HepG2 (cell line): ENCODE measurements around the gene TAF6L. TPM values are rescaled to one million over a fixed set of nuclear protein-coding genes. Genes with fewer than 3 reads are reported as not detected.

Source experiments
- DR1 ChIP-seq: sonication (generic); formaldehyde crosslinking; IDR thresholded peaks from 2 replicates; pipeline ENCODE4 v1.8.0; 2021; ENCODE audit warnings: mild to moderate bottlenecking, missing genetic modification reagents, inconsistent platforms
- FOXK2 ChIP-seq: fragments of 450-650 bp; IDR thresholded peaks from 2 replicates; pipeline ENCODE4 v1.6.1; 2016
- FUBP1 ChIP-seq: sonication (generic); formaldehyde crosslinking; IDR thresholded peaks from 2 replicates; pipeline ENCODE4 v1.5.1; 2020; ENCODE audit warnings: missing genetic modification reagents, mild to moderate bottlenecking, borderline replicate concordance
- HDAC2 ChIP-seq: sonication (generic); formaldehyde crosslinking; IDR thresholded peaks from 2 replicates; pipeline ENCODE4 v1.4.0; 2020; ENCODE audit warnings: missing genetic modification reagents
- KAT8 ChIP-seq: IDR thresholded peaks from 2 replicates; pipeline ENCODE4 v1.6.1; 2016; ENCODE audit warnings: missing genetic modification reagents, missing compliant biosample characterization
- KDM3A ChIP-seq: IDR thresholded peaks from 2 replicates; pipeline ENCODE4 v1.6.1; 2018; ENCODE audit warnings: low read depth, missing compliant biosample characterization
- MAZ ChIP-seq, 2 experiments: sonication (generic) in 1 of 2; formaldehyde crosslinking in 1 of 2; IDR thresholded peaks; 2 replicates each; pipeline versions ENCODE4 v1.5.0 to v1.6.1; 2012 to 2020; ENCODE audit warnings: low read depth in 2 of 2, mild to moderate bottlenecking in 2 of 2, borderline replicate concordance in 1 of 2, improper control_type of control experiment in 1 of 2, low read length in 1 of 2, missing genetic modification reagents in 1 of 2, moderate library complexity in 1 of 2
- NFATC3 ChIP-seq: sonication (generic); formaldehyde crosslinking; IDR thresholded peaks from 2 replicates; pipeline ENCODE4 v1.5.1; 2020; ENCODE audit warnings: mild to moderate bottlenecking, missing genetic modification reagents
- NFE2L2 ChIP-seq: fragments of 150-350 bp; IDR thresholded peaks from 2 replicates; pipeline ENCODE4 v1.6.1; 2014; ENCODE audit warnings: low read length
- NFYC ChIP-seq: IDR thresholded peaks from 2 replicates; pipeline ENCODE4 v1.6.1; 2016; ENCODE audit warnings: missing genetic modification reagents, missing compliant biosample characterization
- PHF20 ChIP-seq: sonication (generic); formaldehyde crosslinking; IDR thresholded peaks from 2 replicates; pipeline ENCODE4 v1.5.0; 2020; ENCODE audit warnings: mild to moderate bottlenecking, missing genetic modification reagents
- REXO4 ChIP-seq: sonication (generic); formaldehyde crosslinking; IDR thresholded peaks from 2 replicates; pipeline ENCODE4 v1.8.0; 2022; ENCODE audit warnings: missing genetic modification reagents, mild to moderate bottlenecking, borderline replicate concordance
- TFDP2 ChIP-seq: sonication (generic); formaldehyde crosslinking; IDR thresholded peaks from 2 replicates; pipeline ENCODE4 v1.4.0; 2020; ENCODE audit warnings: missing genetic modification reagents
- THAP9 ChIP-seq: sonication (generic); formaldehyde crosslinking; IDR thresholded peaks from 2 replicates; pipeline ENCODE4; 2020; ENCODE audit warnings: missing genetic modification reagents, mild to moderate bottlenecking, borderline replicate concordance
- ZMYM2 ChIP-seq: sonication (generic); formaldehyde crosslinking; IDR thresholded peaks from 2 replicates; pipeline ENCODE4 v1.8.0; 2022; ENCODE audit warnings: mild to moderate bottlenecking, missing genetic modification reagents
- ZNF274 ChIP-seq: sonication (generic); formaldehyde crosslinking; IDR thresholded peaks from 2 replicates; pipeline ENCODE4 v1.5.1; 2020; ENCODE audit warnings: mild to moderate bottlenecking, missing genetic modification reagents
- ZNF326 ChIP-seq: sonication (generic); formaldehyde crosslinking; IDR thresholded peaks from 2 replicates; pipeline ENCODE4 v1.4.0; 2020; ENCODE audit warnings: missing genetic modification reagents, borderline replicate concordance
- ZNF44 ChIP-seq: sonication (generic); formaldehyde crosslinking; IDR thresholded peaks from 2 replicates; pipeline ENCODE4 v1.5.1; 2020; ENCODE audit warnings: mild to moderate bottlenecking, missing genetic modification reagents
- ZNF496 ChIP-seq: sonication (generic); formaldehyde crosslinking; IDR thresholded peaks from 2 replicates; pipeline ENCODE4 v1.8.1; 2023; ENCODE audit warnings: mild to moderate bottlenecking, moderate library complexity, missing genetic modification reagents; ENCODE audit not compliant: insufficient replicate concordance
- ZNF670 ChIP-seq: sonication (generic); formaldehyde crosslinking; IDR thresholded peaks from 2 replicates; pipeline ENCODE4 v1.8.0; 2022; ENCODE audit warnings: mild to moderate bottlenecking, missing genetic modification reagents, borderline replicate concordance
- ZNF772 ChIP-seq: sonication (generic); formaldehyde crosslinking; IDR thresholded peaks from 2 replicates; pipeline ENCODE4 v1.5.0; 2020; ENCODE audit warnings: mild to moderate bottlenecking, missing genetic modification reagents
- ZNF780A ChIP-seq: sonication (generic); formaldehyde crosslinking; IDR thresholded peaks from 2 replicates; pipeline ENCODE4 v1.8.0; 2022; ENCODE audit warnings: mild to moderate bottlenecking, missing genetic modification reagents, moderate library complexity
- polyA plus RNA-seq, 8 experiments: library from polyadenylated mRNA; depleted of rRNA in 3 of 8; stranded (reverse) in 7 of 8; unstranded in 1 of 8; fragments of >200 nt; fragmentation: Illumina TruSeq in 4 of 8; extraction: Trizol in 4 of 8; gene quantifications; 2 replicates each; pipeline versions ENCODE4 v1.2.1 to v1.2.3, GENCODE V29; 2011 to 2016; ENCODE audit warnings: low read depth in 4 of 8, missing spikeins in 1 of 8, mixed read lengths in 1 of 8; ENCODE audit not compliant: insufficient read depth in 1 of 8
- total RNA-seq, 5 experiments: library from RNA; depleted of rRNA; stranded (reverse); fragments of >200 nt; fragmentation: Illumina TruSeq; extraction: Trizol; gene quantifications; 2 replicates each; pipeline ENCODE4 v1.2.3, GENCODE V29; 2016; ENCODE audit warnings: low read depth in 1 of 5
- TF ChIP-seq, protein P1 (sequence below): sonication (generic); formaldehyde crosslinking; IDR thresholded peaks from 2 replicates; pipeline ENCODE4 v1.5.0; 2020; ENCODE audit warnings: missing genetic modification reagents, mild to moderate bottlenecking, borderline replicate concordance

The TAF6L gene
- total and polyA plus RNA-seq, 2 of the 13 experiments (the other 11 are each of a cell fraction or from before 2014, with no cell fraction given): 12.6 to 19.4 TPM

DNA sequence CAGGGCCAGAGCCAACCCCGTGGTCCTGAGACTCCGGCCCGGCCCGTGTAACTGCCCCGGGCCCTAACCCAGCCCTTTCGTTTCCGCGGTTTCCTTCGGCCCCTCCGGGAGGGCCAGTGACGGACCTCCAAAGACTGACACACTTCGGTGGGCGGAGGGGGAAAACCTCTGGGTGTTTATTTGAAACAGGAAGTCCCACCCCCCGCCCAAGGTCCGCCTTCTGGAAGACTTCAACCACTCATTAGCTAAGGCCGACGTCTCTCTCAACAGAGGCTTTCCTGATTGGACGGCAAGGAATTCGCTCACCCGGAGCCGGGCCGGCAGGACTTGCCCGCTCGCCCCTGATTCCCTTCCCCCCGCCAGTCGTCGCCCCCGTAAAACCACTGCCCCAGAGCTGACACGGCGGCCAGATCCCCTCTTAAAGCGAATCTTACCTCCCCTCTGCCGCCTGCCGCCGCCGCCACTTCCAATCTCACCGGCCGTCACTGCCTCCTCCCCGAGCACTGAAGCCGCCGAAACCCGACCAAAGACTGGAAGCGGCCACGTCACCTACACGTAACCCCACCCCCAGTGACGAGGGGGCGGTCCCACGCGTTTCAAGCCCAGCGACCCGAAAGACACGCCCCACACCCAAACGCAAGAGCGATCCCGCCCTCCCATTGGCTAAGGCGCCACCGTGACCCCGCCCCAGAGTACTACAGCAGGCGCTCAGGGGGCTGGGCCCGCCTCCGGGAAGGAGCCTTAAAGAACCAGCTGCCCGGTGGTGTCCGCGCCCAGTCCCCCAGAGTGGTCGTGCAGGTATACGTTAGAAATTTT, 60.5 kb downstream of the TAF6L start, which contains the start of gene STX5 (continued):
- TF ChIP-seq FUBP1: no peak
- TF ChIP-seq, protein P1, sequence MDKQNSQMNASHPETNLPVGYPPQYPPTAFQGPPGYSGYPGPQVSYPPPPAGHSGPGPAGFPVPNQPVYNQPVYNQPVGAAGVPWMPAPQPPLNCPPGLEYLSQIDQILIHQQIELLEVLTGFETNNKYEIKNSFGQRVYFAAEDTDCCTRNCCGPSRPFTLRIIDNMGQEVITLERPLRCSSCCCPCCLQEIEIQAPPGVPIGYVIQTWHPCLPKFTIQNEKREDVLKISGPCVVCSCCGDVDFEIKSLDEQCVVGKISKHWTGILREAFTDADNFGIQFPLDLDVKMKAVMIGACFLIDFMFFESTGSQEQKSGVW: no peak
- peak; percentile 69; the same call in 1 of the 2 replicates for TF ChIP-seq ZNF44 (CRISPR knock-in tag)
- no peak; the same call in 1 of the 2 replicates for TF ChIP-seq TFDP2 (CRISPR knock-in tag)
- peak; percentile 81 for TF ChIP-seq KAT8 (CRISPR knock-in tag)
- TF ChIP-seq ZNF326 (CRISPR knock-in tag): no peak
- TF ChIP-seq NFE2L2: no peak
- TF ChIP-seq MAZ (IDR thresholded peaks at IDR 0.05; ENCODE audit: borderline replicate concordance, low read depth, low read length): peak; percentile 55
- peak; percentile 51 for TF ChIP-seq MAZ (CRISPR knock-in tag; IDR thresholded peaks at IDR 0.05; ENCODE audit: low read depth)
- no peak; the same call in 1 of the 2 replicates for TF ChIP-seq THAP9 (CRISPR knock-in tag)
- peak; percentile 65; the same call in 1 of the 2 replicates for TF ChIP-seq FOXK2
- TF ChIP-seq REXO4 (CRISPR knock-in tag): no peak
- no peak for TF ChIP-seq NFATC3 (CRISPR knock-in tag)
- TF ChIP-seq ZNF670 (CRISPR knock-in tag): no peak
- no peak for TF ChIP-seq ZNF496 (CRISPR knock-in tag)
- no peak for TF ChIP-seq ZNF772 (CRISPR knock-in tag)
- TF ChIP-seq DR1 (CRISPR knock-in tag): peak; percentile 88
- peak; percentile 63; the same call in 1 of the 2 replicates for TF ChIP-seq ZNF274 (CRISPR knock-in tag)
- TF ChIP-seq KDM3A (CRISPR knock-in tag): no peak; the same call in 1 of the 2 replicates
- peak; percentile 84 for TF ChIP-seq NFYC (CRISPR knock-in tag)
- TF ChIP-seq ZMYM2 (CRISPR knock-in tag): no peak
- no peak; the same call in none of the 2 replicates for TF ChIP-seq PHF20 (CRISPR knock-in tag)
- TF ChIP-seq HDAC2: no peak
- no peak for TF ChIP-seq ZNF780A (CRISPR knock-in tag)
